OCI-LY1 (cell line): ENCODE data around the gene ADGRG2.

Experiments used
- EZH2 ChIP-seq: fragments of 200-600 bp; sonication (generic), shearing (Covaris generic); IDR thresholded peaks from 2 replicates; pipeline ENCODE4 v1.8.0; 2017; ENCODE audit warnings: borderline replicate concordance, mixed run types, mild to moderate bottlenecking, antibody characterized with exemption, low read length, moderate library complexity, mixed read lengths
- TF ChIP-seq, protein P1 (sequence below): fragments of 200-600 bp; sonication (generic), shearing (Covaris generic); IDR thresholded peaks from 2 replicates; pipeline ENCODE4 v1.5.1; 2017; ENCODE audit warnings: mild to moderate bottlenecking, antibody characterized with exemption, low read length, moderate library complexity, mixed read lengths

DNA sequence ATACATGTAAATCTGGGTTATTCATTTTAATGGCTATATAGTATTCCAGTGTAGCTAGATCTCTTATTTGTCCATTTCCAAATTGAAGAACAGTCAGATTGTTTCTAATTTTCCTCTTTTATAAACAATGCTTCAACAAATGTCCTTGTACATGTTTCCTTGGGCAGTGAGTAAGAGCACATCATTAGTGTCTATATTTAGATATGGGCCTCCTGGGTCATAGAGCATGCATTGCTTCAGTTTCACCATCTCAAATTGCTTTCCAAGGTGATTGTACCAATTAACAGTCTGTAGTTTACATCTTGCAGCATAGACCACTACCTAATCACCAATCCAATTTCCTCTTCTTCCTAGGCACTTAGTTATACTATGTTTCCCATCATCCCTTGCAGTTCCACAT lies 151.8 kb downstream of the ADGRG2 start:
- TF ChIP-seq, protein P1, sequence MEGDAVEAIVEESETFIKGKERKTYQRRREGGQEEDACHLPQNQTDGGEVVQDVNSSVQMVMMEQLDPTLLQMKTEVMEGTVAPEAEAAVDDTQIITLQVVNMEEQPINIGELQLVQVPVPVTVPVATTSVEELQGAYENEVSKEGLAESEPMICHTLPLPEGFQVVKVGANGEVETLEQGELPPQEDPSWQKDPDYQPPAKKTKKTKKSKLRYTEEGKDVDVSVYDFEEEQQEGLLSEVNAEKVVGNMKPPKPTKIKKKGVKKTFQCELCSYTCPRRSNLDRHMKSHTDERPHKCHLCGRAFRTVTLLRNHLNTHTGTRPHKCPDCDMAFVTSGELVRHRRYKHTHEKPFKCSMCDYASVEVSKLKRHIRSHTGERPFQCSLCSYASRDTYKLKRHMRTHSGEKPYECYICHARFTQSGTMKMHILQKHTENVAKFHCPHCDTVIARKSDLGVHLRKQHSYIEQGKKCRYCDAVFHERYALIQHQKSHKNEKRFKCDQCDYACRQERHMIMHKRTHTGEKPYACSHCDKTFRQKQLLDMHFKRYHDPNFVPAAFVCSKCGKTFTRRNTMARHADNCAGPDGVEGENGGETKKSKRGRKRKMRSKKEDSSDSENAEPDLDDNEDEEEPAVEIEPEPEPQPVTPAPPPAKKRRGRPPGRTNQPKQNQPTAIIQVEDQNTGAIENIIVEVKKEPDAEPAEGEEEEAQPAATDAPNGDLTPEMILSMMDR: no peak
- TF ChIP-seq EZH2: no peak
